HEK293T (cell line): ENCODE data around the gene ACOX1.
A peak's percentile ranks its signal among the peaks of the same experiment; 100 is the strongest.

Experiments used
- CTCF ChIA-PET: fragments of 350-600 bp; formaldehyde crosslinking; extraction: SDS; loops from one replicate; lab custom pipeline; 2021; ENCODE audit warnings: antibody characterized with exemption, inconsistent platforms; lab: Yijun Ruan, JAX
- POLR2A ChIA-PET: fragments of 350-600 bp; formaldehyde crosslinking; extraction: SDS; loops from one replicate; lab custom pipeline; 2020; ENCODE audit warnings: antibody characterized with exemption, inconsistent platforms; lab: Yijun Ruan, JAX
- DNase-seq: peaks from one replicate; pipeline ENCODE4 v3.0.0; 2012; ENCODE audit warnings: mixed read lengths; ENCODE audit errors: extremely low spot score
- ARNT ChIP-seq: fragments of 450-650 bp; IDR thresholded peaks from 2 replicates; pipeline ENCODE4 v1.6.1; 2017; ENCODE audit warnings: mild to moderate bottlenecking
- BHLHE40 ChIP-seq: fragments of 450-650 bp; IDR thresholded peaks from 2 replicates; pipeline ENCODE4 v1.6.1; 2016; ENCODE audit warnings: mild to moderate bottlenecking, moderate library complexity, borderline replicate concordance
- CTBP1 ChIP-seq: fragments of 450-650 bp; IDR thresholded peaks from 2 replicates; pipeline ENCODE4 v1.6.1; 2016; ENCODE audit warnings: borderline replicate concordance
- ELF4 ChIP-seq: fragments of 450-650 bp; IDR thresholded peaks from 2 replicates; pipeline ENCODE4 v1.6.1; 2017; ENCODE audit warnings: antibody characterized with exemption
- FOXA1 ChIP-seq: fragments of 450-650 bp; IDR thresholded peaks from 2 replicates; pipeline ENCODE4 v1.6.1; 2016; ENCODE audit warnings: mild to moderate bottlenecking
- FOXK2 ChIP-seq: fragments of 450-650 bp; IDR thresholded peaks from 2 replicates; pipeline ENCODE4 v1.6.1; 2016; ENCODE audit warnings: mild to moderate bottlenecking
- FOXM1 ChIP-seq: fragments of 450-650 bp; IDR thresholded peaks from 2 replicates; pipeline ENCODE4 v1.6.1; 2017; ENCODE audit warnings: mild to moderate bottlenecking, borderline replicate concordance
- HDGF ChIP-seq: fragments of 450-650 bp; IDR thresholded peaks from 2 replicates; pipeline ENCODE4 v1.6.1; 2017; ENCODE audit warnings: antibody characterized with exemption, borderline replicate concordance
- L3MBTL2 ChIP-seq: fragments of 450-650 bp; conservative IDR thresholded peaks from 2 replicates; pipeline ENCODE4 v1.6.1; 2016; ENCODE audit warnings: mild to moderate bottlenecking
- LEF1 ChIP-seq: fragments of 450-650 bp; IDR thresholded peaks from 2 replicates; pipeline ENCODE4 v1.6.1; 2017; ENCODE audit warnings: mild to moderate bottlenecking, borderline replicate concordance
- NFRKB ChIP-seq: fragments of 450-650 bp; IDR thresholded peaks from 2 replicates; pipeline ENCODE4 v1.6.1; 2016; ENCODE audit warnings: mild to moderate bottlenecking, moderate library complexity
- SP1 ChIP-seq: fragments of 450-650 bp; IDR thresholded peaks from 2 replicates; pipeline ENCODE4 v1.6.1; 2017
- SUZ12 ChIP-seq: fragments of 450-650 bp; IDR thresholded peaks from 2 replicates; pipeline ENCODE4 v1.6.1; 2016; ENCODE audit warnings: mild to moderate bottlenecking
- TARDBP ChIP-seq: fragments of 450-650 bp; IDR thresholded peaks from 2 replicates; pipeline ENCODE4 v1.6.1; 2016
- ZNF384 ChIP-seq: fragments of 450-650 bp; IDR thresholded peaks from 2 replicates; pipeline ENCODE4 v1.6.1; 2016
- TF ChIP-seq, protein P1 (sequence below): fragments of 450-650 bp; IDR thresholded peaks from 2 replicates; pipeline ENCODE4 v1.6.1; 2016

The ACOX1 gene

DNA sequence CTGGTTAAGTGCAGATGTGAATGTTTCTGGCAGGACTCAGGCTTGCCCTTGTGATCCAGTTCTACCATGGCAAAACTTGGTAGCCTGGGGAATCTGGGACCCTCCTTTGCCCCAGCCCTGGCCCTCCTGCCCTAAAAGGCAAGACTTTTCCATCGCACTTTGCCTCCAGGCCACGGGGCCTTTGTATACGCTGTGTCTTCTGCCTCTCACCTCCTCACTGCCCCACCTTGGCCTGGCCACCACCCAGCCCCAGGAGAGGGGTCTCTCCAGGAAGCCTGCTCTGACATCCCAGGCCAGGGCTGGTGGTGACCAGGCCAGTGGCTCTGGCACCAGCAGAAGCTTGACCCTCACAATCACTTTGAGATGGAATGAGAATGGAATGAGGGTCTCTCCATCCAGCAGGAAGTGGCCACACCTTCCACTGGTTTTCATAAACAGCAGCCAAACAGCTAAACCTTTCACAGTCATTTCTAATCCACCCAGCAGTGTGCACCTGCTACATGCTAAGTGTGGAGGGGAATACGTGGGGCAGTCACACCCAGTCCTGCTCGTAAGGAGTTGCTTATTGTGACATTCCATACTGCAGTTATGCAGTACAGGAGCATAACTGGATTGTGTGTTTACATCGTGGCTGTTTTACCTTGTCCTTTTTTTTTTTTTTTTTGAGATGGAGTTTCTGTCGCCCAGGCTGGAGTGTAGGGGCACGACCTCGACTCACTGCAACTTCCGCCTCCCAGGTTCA is 72.7 kb downstream of the ACOX1 start:
- no peak for DNase-seq
- CTCF ChIA-PET: interaction anchor here (0.6 to 3.2 kb wide), 8 partner anchors 9 to 196 kb away, joined by 3 to 22 read pairs (median 4); partner anchors contain the start of gene TRIM65
- POLR2A ChIA-PET: interaction anchor here (1.1 to 3.2 kb wide), 6 partner anchors 10 to 99 kb away, joined by 3 to 22 read pairs (median 11); partner anchors contain the start of genes FBF1 and TRIM65
- TF ChIP-seq BHLHE40 (no peak), FOXK2 (no peak), CTBP1 (no peak), ZNF384 (no peak), ARNT (no peak), FOXM1 (no peak), L3MBTL2 (no peak)

DNA sequence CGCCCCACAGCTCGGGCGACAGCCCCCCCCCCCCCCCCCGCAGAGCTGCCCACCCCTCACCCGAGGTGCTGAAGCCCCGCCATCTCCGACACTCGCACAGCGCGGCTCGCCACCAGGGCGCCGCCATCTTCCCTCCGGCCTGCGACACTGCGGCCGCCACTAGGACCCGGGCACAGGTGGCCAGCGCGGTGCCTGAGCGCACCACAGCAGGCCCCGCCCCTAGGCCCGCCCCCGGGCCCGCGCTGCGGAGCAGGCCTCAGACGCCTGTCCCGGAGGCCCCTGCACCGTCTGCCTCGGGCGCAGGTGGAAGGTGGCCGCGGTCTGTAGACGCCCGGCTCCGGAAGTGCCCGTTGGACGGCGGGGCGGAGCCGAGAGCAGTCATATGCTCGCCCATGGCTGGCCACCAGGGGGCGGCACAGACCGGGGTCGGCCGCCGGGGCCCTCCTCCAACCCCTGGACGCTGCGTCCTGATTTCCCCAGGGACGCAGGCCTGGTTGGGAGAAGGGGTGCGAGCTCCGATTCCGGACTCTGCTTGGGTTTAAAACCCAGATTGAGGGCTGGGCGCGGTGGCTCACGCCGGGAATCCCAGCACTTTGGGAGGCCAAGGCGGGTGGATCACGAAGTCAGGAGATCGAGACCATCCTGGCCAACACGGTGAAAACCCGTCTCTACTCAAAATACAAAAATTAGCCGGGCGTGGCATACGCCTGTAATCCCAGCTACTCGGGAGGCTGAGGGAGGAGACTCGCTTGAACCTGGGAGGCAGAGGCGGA is 74.0 kb downstream of the ACOX1 start, which contains the start of gene MRPL38:
Gene MRPL38 (minus strand): TSS at position 136 of the 773 bp plus-strand sequence. CDS start 9 bp downstream, at position 127.
- CTCF ChIA-PET: interaction anchor here (0.6 to 3.2 kb wide), 12 partner anchors 8 to 125 kb away, joined by 3 to 22 read pairs (median 4); partner anchors contain the start of genes TRIM65 and WBP2
- peak; percentile 99 for DNase-seq
- TF ChIP-seq LEF1 (peak; percentile 30; the same call in 1 of the 2 replicates), ELF4 (peak; percentile 78), BHLHE40 (no peak), HDGF (peak; percentile 91; the same call in 1 of the 2 replicates)
- POLR2A ChIA-PET: interaction anchor here (0.6 to 3.2 kb wide), 22 partner anchors 9 to 306 kb away, joined by 3 to 22 read pairs (median 5); partner anchors contain the start of genes ACOX1, CDK3, FBF1 and TEN1

DNA sequence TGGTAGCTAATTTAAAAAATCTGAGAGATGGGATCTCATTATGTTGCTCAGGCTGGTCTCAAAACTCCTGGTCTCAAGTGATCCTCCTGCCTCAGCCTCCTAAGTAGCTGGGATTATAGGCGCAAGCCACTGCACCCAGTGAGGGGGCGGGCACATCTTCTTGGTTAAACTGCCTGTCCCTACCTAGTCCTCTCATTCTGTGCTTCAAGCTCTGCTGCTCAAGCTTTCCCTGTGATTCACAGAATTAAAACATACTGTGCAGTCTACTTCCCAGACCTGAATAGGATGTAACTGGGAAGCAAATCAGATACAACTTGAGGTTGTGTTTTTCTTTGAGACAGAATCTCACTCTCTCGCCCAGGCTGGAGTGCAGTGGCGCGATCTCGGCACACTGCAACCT is 76.6 kb downstream of the ACOX1 start:
- ChIA-PET POLR2A (no interaction called here), CTCF (no interaction called here)
- DNase-seq: no peak
- TF ChIP-seq TARDBP (no peak), LEF1 (no peak), FOXK2 (no peak), ARNT (no peak), CTBP1 (no peak), L3MBTL2 (no peak), FOXA1 (no peak), SP1 (no peak), FOXM1 (no peak), HDGF (no peak), SUZ12 (no peak), ZNF384 (no peak), ELF4 (no peak), BHLHE40 (no peak), NFRKB (no peak)
- TF ChIP-seq, protein P1, sequence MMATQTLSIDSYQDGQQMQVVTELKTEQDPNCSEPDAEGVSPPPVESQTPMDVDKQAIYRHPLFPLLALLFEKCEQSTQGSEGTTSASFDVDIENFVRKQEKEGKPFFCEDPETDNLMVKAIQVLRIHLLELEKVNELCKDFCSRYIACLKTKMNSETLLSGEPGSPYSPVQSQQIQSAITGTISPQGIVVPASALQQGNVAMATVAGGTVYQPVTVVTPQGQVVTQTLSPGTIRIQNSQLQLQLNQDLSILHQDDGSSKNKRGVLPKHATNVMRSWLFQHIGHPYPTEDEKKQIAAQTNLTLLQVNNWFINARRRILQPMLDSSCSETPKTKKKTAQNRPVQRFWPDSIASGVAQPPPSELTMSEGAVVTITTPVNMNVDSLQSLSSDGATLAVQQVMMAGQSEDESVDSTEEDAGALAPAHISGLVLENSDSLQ: no peak

DNA sequence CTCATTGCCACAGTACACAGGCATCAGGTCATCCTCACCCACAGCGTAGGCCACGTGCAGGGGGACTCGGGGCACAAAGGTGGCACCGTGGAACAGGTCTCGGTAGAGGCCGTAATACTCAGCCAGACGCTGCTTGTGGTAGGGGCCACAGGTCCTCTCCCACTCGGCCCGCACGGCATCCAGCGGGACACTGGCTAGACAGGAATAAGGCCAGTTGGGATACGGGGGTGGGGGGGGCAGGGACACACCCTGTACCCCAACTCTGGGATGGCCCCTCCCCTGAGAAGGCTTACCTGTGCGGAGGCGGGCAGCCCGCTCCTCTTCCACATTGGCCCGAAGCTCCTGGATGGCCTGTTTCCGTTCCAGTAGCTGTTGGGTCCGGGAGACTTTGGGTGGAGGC is 77.2 kb downstream of the ACOX1 start:
- DNase-seq: no peak
- POLR2A ChIA-PET: no interaction called here
- CTCF ChIA-PET: no interaction called here
- TF ChIP-seq FOXM1 (no peak), ELF4 (no peak), L3MBTL2 (no peak), BHLHE40 (no peak), FOXA1 (no peak), ZNF384 (no peak), TARDBP (no peak), FOXK2 (no peak), LEF1 (no peak), NFRKB (no peak), CTBP1 (no peak), SUZ12 (no peak), ARNT (no peak), HDGF (no peak), SP1 (no peak)
- TF ChIP-seq, protein P1: no peak

DNA sequence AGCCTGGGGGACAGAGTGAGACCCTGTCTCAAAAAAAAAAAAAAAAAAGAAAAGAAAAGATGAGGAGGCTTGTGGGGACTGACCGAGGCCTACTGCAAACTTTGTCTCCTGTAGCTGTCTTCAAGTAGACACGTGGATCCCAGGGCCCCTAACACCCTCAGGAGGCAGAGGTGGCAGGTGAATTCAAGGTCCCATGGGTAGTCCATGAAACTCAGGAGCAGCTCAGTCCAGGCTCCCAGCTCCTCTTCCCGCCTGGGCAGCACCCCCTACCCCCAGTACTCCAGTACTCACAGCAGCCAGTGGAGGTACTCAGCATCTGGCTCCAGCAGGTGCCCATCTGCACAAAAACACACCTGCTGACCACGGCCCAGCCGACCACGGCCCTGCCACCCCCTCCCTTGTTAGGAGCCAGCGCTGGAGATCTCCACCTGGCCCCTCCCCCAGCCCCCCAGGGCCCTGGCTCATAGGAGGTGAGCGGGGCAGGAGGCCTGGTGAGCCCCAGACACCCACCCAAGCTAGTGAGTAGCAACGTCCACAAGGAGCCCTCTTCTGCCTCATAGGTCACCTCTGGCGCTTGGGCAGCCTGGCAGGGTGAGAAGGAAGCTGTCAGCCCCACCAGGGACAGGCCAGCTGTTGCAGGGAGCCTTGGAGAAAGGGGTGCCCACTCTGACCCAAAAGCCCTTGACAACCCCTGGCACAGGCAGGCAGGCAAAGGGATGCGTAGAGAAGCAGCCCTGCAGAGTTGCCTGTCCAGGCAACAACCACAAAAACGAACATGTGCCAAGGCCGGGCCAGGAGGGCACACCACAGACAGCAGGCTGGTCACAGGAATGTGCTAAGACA is 78.1 kb downstream of the ACOX1 start:
- ChIA-PET POLR2A (interaction anchor here (1.3 to 1.4 kb wide), 2 partner anchors 40 to 74 kb away, joined by 3 read pairs; partner anchors contain the start of gene FBF1), CTCF (no interaction called here)
- DNase-seq: no peak
- no peak for TF ChIP-seq NFRKB
